PC-9 (cell line): ENCODE data around the gene KRT3.

Experiments used
- CTCF ChIP-seq: fragments of 200-600 bp; sonication (generic); conservative IDR thresholded peaks from 2 replicates; pipeline ENCODE4 v1.6.1; 2017; ENCODE audit warnings: mixed run types, antibody characterized with exemption, mild to moderate bottlenecking, moderate library complexity
- EZH2 ChIP-seq: fragments of 200-600 bp; sonication (generic); IDR thresholded peaks from 2 replicates; pipeline ENCODE4 v1.8.0; 2017; ENCODE audit warnings: antibody characterized with exemption, low read depth

DNA sequence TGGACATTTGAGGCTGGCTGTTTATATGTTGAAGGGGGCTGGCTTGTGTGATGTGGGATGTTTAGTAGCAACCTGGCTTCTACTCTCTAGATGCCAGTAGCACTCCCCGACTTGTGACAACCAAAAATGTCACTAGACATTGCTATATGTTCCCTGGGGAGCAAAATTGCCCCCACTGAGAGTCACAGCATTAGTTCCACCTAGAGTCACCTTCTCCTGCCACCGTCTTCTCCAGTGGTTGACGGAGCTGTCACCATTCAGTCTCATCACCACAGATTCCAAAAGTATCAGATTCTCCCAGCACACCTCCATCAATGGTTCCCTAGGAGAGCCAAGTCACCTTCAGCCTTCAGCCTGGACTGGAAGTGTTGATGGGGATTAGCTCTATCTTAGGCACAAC is 11.0 kb downstream of the KRT3 start:
- no peak for TF ChIP-seq CTCF
- TF ChIP-seq EZH2: no peak
